GM23338 (cell line): ENCODE data around the gene RIMKLB. TPM values are rescaled to one million over a fixed set of nuclear protein-coding genes. Genes with fewer than 3 reads are reported as not detected.

Experiments
- ATAC-seq: fragments of 200-7000 bp; cut with Tn5 transposase; 3 replicates; pipeline ENCODE4 v1.9.1; 2020
- DNase-seq: peaks from one replicate; pipeline ENCODE4 v3.0.0-alpha.2; 2015; ENCODE audit warnings: low spot score
- H2AFZ ChIP-seq: fragments of 200-600 bp; sonication (generic); 2 replicates; pipeline ENCODE4 v1.8.0; 2016; ENCODE audit warnings: antibody characterized with exemption, mild to moderate bottlenecking, moderate library complexity
- H3F3A ChIP-seq: fragments of 200-600 bp; sonication (generic); replicated peaks from 2 replicates; pipeline ENCODE4 v1.8.0; 2017; ENCODE audit warnings: antibody characterized with exemption, mixed run types, low read depth
- H3K27ac ChIP-seq: fragments of 200-600 bp; sonication (generic); 2 replicates; pipeline ENCODE4 v1.6.1; 2016; ENCODE audit warnings: low read depth
- H3K27me3 ChIP-seq: fragments of 200-600 bp; sonication (generic); 2 replicates; pipeline ENCODE4 v1.8.0; 2016; ENCODE audit warnings: mild to moderate bottlenecking, mixed run types, moderate library complexity; ENCODE audit not compliant: insufficient read depth
- H3K36me3 ChIP-seq: fragments of 200-600 bp; sonication (generic); 2 replicates; pipeline ENCODE4 v1.8.0; 2016; ENCODE audit warnings: mild to moderate bottlenecking; ENCODE audit not compliant: insufficient read depth
- H3K4me1 ChIP-seq: fragments of 200-600 bp; sonication (generic); 2 replicates; pipeline ENCODE4 v1.8.0; 2016; ENCODE audit warnings: mild to moderate bottlenecking, moderate library complexity; ENCODE audit not compliant: insufficient read depth
- H3K4me2 ChIP-seq: fragments of 200-600 bp; sonication (generic); 2 replicates; pipeline ENCODE4 v1.7.1; 2017; ENCODE audit warnings: mixed run types
- H3K4me3 ChIP-seq: fragments of 200-600 bp; sonication (generic); 2 replicates; pipeline ENCODE4 v1.6.1; 2016; ENCODE audit warnings: mixed run types
- H3K79me2 ChIP-seq: fragments of 200-600 bp; sonication (generic); replicated peaks from 2 replicates; pipeline ENCODE4 v1.8.0; 2017; ENCODE audit warnings: mild to moderate bottlenecking; ENCODE audit not compliant: insufficient read depth
- H3K9me2 ChIP-seq: fragments of 200-600 bp; sonication (generic); 2 replicates; pipeline ENCODE4 v1.8.0; 2017; ENCODE audit not compliant: insufficient read depth
- H4K20me1 ChIP-seq: fragments of 200-600 bp; sonication (generic); replicated peaks from 2 replicates; pipeline ENCODE4 v1.8.0; 2017; ENCODE audit warnings: mild to moderate bottlenecking; ENCODE audit not compliant: insufficient read depth
- H3K27ac Mint-ChIP-seq: 2 replicates; pipeline ENCODE4 v1.8.0; 2020; ENCODE audit warnings: inconsistent platforms, mild to moderate bottlenecking, moderate library complexity, mixed read lengths
- H3K27me3 Mint-ChIP-seq: 3 replicates; pipeline ENCODE4 v1.8.0; 2022; ENCODE audit warnings: low read depth, mild to moderate bottlenecking, moderate library complexity, mixed read lengths, inconsistent platforms; ENCODE audit not compliant: insufficient read depth, poor library complexity
- H3K36me3 Mint-ChIP-seq: 3 replicates; pipeline ENCODE4 v1.8.0; 2021; ENCODE audit warnings: low read depth, mild to moderate bottlenecking, inconsistent platforms, moderate library complexity, mixed read lengths
- H3K4me1 Mint-ChIP-seq: 3 replicates; pipeline ENCODE4 v1.8.0; 2020; ENCODE audit warnings: mild to moderate bottlenecking, inconsistent platforms, mixed read lengths
- H3K4me3 Mint-ChIP-seq: 3 replicates; pipeline ENCODE4 v1.8.0; 2021; ENCODE audit warnings: moderate library complexity, mild to moderate bottlenecking, inconsistent platforms, mixed read lengths
- H3K9me3 Mint-ChIP-seq: 3 replicates; pipeline ENCODE4 v1.8.0; 2020; ENCODE audit warnings: moderate library complexity, mild to moderate bottlenecking, inconsistent platforms, mixed read lengths
- CTCF ChIP-seq, 2 experiments: fragments of 200-600 bp in 1 of 2; sonication (generic) in 1 of 2; conservative IDR thresholded peaks; 2 replicates each; pipeline versions ENCODE4 v1.5.1 to v1.6.1; 2016 to 2017; ENCODE audit warnings: antibody characterized with exemption in 2 of 2, low read depth in 2 of 2, mild to moderate bottlenecking in 2 of 2, moderate library complexity in 1 of 2
- ETS1 ChIP-seq: IDR thresholded peaks from 2 replicates; pipeline ENCODE4 v1.6.1; 2016; ENCODE audit warnings: antibody characterized with exemption
- EZH2 ChIP-seq: fragments of 200-600 bp; sonication (generic); IDR thresholded peaks from one replicate; pipeline ENCODE4 v1.8.0; 2017; ENCODE audit warnings: antibody characterized with exemption, mild to moderate bottlenecking, low read depth; ENCODE audit not compliant: unreplicated experiment
- EZH2phosphoT487 ChIP-seq: fragments of 200-600 bp; sonication (generic); IDR thresholded peaks from one replicate; pipeline ENCODE4 v1.8.1; 2018; ENCODE audit warnings: antibody characterized with exemption; ENCODE audit not compliant: unreplicated experiment
- JUNB ChIP-seq: IDR thresholded peaks from one replicate; pipeline ENCODE4 v1.6.1; 2016; ENCODE audit warnings: antibody characterized with exemption; ENCODE audit not compliant: unreplicated experiment
- NANOG ChIP-seq: IDR thresholded peaks from 2 replicates; pipeline ENCODE4 v1.6.1; 2016; ENCODE audit warnings: antibody characterized with exemption, borderline replicate concordance
- POLR2AphosphoS5 ChIP-seq: IDR thresholded peaks from 2 replicates; pipeline ENCODE4 v1.6.1; 2016; ENCODE audit warnings: antibody characterized with exemption, low read depth
- STAT1 ChIP-seq: IDR thresholded peaks from one replicate; pipeline ENCODE4 v1.6.1; 2016; ENCODE audit warnings: antibody characterized with exemption; ENCODE audit not compliant: unreplicated experiment
- ZNF114 ChIP-seq: fragments of 250-450 bp; sonication (Bioruptor Pico); IDR thresholded peaks from 2 replicates; pipeline ENCODE4 v1.5.0; 2020; ENCODE audit warnings: mild to moderate bottlenecking, moderate library complexity
- ZNF331 ChIP-seq: fragments of 250-450 bp; sonication (Bioruptor Pico); IDR thresholded peaks from 2 replicates; pipeline ENCODE4 v1.5.0; 2020; ENCODE audit warnings: low read depth, mild to moderate bottlenecking, moderate library complexity
- ZNF462 ChIP-seq: fragments of 250-450 bp; sonication (Bioruptor Pico); IDR thresholded peaks from 2 replicates; pipeline ENCODE4 v1.5.0; 2020; ENCODE audit warnings: mild to moderate bottlenecking, moderate library complexity
- polyA plus RNA-seq: library from polyadenylated mRNA; unstranded; fragments of >200 nt; fragmentation: Nextera tagmentation; extraction: Ambion mirVana; gene quantifications from 2 replicates; pipeline ENCODE4 v1.2.1, GENCODE V29; 2016
- total RNA-seq: library from RNA; depleted of rRNA; stranded (reverse); fragments of >200 nt; shearing (Covaris generic); gene quantifications from 2 replicates; pipeline ENCODE4 v1.2.3, GENCODE V29; 2014

The RIMKLB gene
- total and polyA plus RNA-seq, 2 experiments from 2014 or later: 87.0 to 104 TPM

GRCh38 chr12:8676651-8677050 is 21.1 kb upstream of the RIMKLB start:
- Mint-ChIP-seq H3K4me1 (peaks cover 14% of the 10 kb centered on the region), H3K36me3 (peaks cover 3% of the 10 kb centered on the region; the same call in 1 of the 3 replicates), H3K4me3 (no peak overlapping the region), H3K27ac (no peak overlapping the region), H3K27me3 (peaks cover 9% of the 10 kb centered on the region), H3K9me3 (no peaks in the 10 kb centered on the region)
- Histone ChIP-seq H3K9me2 (no peaks in the 10 kb centered on the region), H3F3A (peaks cover 2% of the 10 kb centered on the region; the same call in 1 of the 2 replicates), H3K4me1 (peaks cover 12% of the 10 kb centered on the region), H3K79me2 (no peaks in the 10 kb centered on the region), H3K4me3 (no peak overlapping the region), H4K20me1 (no peaks in the 10 kb centered on the region), H3K27ac (no peak overlapping the region), H3K4me2 (no peak overlapping the region), H3K36me3 (no peaks in the 10 kb centered on the region), H3K27me3 (no peaks in the 10 kb centered on the region), H2AFZ (no peak overlapping the region)
- TF ChIP-seq ZNF462 (CRISPR knock-in tag): no peak
- no peak for TF ChIP-seq CTCF (conservative IDR thresholded peaks at IDR 0.05; ENCODE audit: low read depth in 2 of 2)
- no peak for TF ChIP-seq JUNB
- no peak for TF ChIP-seq ZNF331
- TF ChIP-seq STAT1: no peak
- no peak for TF ChIP-seq EZH2phosphoT487
- no peak for TF ChIP-seq ETS1
- no peak for TF ChIP-seq NANOG
- TF ChIP-seq POLR2AphosphoS5: no peak
- no peak for TF ChIP-seq EZH2
- TF ChIP-seq ZNF114 (CRISPR knock-in tag): no peak
- DNase-seq (no peak), ATAC-seq (no peak)
